Activated B cell treated with CpG ODN at 0.5 μM for 24 hours (primary cell): Measurements from ENCODE around the gene FN3KRP. TPM values are rescaled to one million over a fixed set of nuclear protein-coding genes. Genes with fewer than 3 reads are reported as not detected.

Source experiments
- ATAC-seq: fragments of 200-7000 bp; cut with Tn5 transposase; one replicate; pipeline ENCODE4 v1.10.0; 2021; ENCODE audit warnings: low read depth, mild to moderate bottlenecking, moderate library complexity
- CTCF ChIA-PET: fragments of 350-600 bp; sonication (Branson Sonifier 250); formaldehyde crosslinking; loops from one replicate; lab custom pipeline; 2021; ENCODE audit warnings: antibody characterized with exemption; lab: Charles Lee
- POLR2A ChIA-PET: fragments of 350-600 bp; sonication (Branson Sonifier 250); formaldehyde crosslinking; loops from one replicate; lab custom pipeline; 2021; ENCODE audit warnings: antibody characterized with exemption; lab: Charles Lee
- DNase-seq: peaks from one replicate; pipeline ENCODE4 v3.0.0; 2022
- H3K27ac Mint-ChIP-seq: one replicate; pipeline ENCODE4 v1.8.0; 2020; ENCODE audit warnings: mixed read lengths
- H3K27me3 Mint-ChIP-seq: one replicate; pipeline ENCODE4 v1.8.0; 2021; ENCODE audit warnings: mixed read lengths
- H3K36me3 Mint-ChIP-seq: one replicate; pipeline ENCODE4 v1.8.0; 2021; ENCODE audit warnings: low read depth, mixed read lengths
- H3K4me1 Mint-ChIP-seq: one replicate; pipeline ENCODE4 v1.8.0; 2021; ENCODE audit warnings: mixed read lengths
- H3K4me3 Mint-ChIP-seq: one replicate; pipeline ENCODE4 v1.8.0; 2020; ENCODE audit warnings: mild to moderate bottlenecking, mixed read lengths
- H3K9me3 Mint-ChIP-seq: one replicate; pipeline ENCODE4 v1.8.0; 2020; ENCODE audit warnings: mixed read lengths
- CTCF ChIP-seq: fragments of 200-600 bp; IDR thresholded peaks from one replicate; pipeline ENCODE4 v1.8.0; 2022; ENCODE audit warnings: antibody characterized with exemption, mild to moderate bottlenecking
- intact Hi-C: fragments of 100-400 bp; cut with micrococcal nuclease; formaldehyde crosslinking; loops from one replicate; pipeline ENCODE4 v1.15.1; 2024
- total RNA-seq: library from RNA; stranded (reverse); gene quantifications from 2 replicates; pipeline ENCODE4 v1.2.3, GENCODE V29; 2022

The FN3KRP gene
- total RNA-seq, 1 donor from 2014 or later: 28.5 TPM

- Mint-ChIP-seq H3K4me3 (no peak overlapping the region), H3K27ac (no peak overlapping the region), H3K36me3 (peaks cover 43% of the 10 kb centered on the region), H3K9me3 (no peaks in the 10 kb centered on the region), H3K27me3 (no peaks in the 10 kb centered on the region), H3K4me1 (peaks cover 22% of the 10 kb centered on the region)
- CTCF ChIA-PET: interaction anchor here (0.7 kb wide), 1 partner anchor 56 kb away, joined by 4 read pairs; no protein-coding TSS in a partner anchor
- no peak for TF ChIP-seq CTCF
- intact Hi-C loops: no loop called here
- POLR2A ChIA-PET: interaction anchor here (0.6 kb wide), 1 partner anchor 8 kb away, joined by 4 read pairs; no protein-coding TSS in a partner anchor
- DNase-seq (no peak), ATAC-seq (no peak)
These were observed 2.6 kb downstream of the FN3KRP start for GRCh38 chr17:82718986-82719685.

DNA sequence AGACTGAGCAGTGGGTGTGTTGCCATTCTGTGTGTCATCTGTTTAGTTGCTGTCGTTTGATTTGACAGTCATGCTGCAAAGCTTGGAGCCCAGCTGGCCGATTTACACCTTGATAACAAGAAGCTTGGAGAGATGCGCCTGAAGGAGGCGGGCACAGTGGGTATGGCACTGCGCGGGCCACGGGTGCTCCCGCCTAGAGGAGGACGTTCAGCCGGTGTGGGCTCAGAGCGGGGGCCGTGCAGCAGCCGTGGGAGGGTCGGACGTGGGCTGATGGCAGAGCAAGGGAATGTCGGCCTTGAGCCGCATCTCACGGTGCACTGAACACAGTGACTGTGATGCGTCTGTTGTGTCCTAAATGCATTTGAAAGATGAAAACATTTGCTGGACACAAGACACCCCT is 3.7 kb downstream of the FN3KRP start:
- CTCF ChIA-PET: interaction anchor here (0.7 kb wide), 1 partner anchor 55 kb away, joined by 4 read pairs; no protein-coding TSS in a partner anchor
- H3K4me1 Mint-ChIP-seq: peaks cover 22% of the 10 kb centered on the region
- no peak overlapping the region for H3K4me3 Mint-ChIP-seq
- H3K9me3 Mint-ChIP-seq: no peaks in the 10 kb centered on the region
- H3K27ac Mint-ChIP-seq: no peak overlapping the region
- POLR2A ChIA-PET: no interaction called here
- intact Hi-C loops: no loop called here
- TF ChIP-seq CTCF: no peak
- ATAC-seq: no peak
- DNase-seq: no peak
- H3K36me3 Mint-ChIP-seq: peaks cover 44% of the 10 kb centered on the region
- no peaks in the 10 kb centered on the region for H3K27me3 Mint-ChIP-seq

DNA sequence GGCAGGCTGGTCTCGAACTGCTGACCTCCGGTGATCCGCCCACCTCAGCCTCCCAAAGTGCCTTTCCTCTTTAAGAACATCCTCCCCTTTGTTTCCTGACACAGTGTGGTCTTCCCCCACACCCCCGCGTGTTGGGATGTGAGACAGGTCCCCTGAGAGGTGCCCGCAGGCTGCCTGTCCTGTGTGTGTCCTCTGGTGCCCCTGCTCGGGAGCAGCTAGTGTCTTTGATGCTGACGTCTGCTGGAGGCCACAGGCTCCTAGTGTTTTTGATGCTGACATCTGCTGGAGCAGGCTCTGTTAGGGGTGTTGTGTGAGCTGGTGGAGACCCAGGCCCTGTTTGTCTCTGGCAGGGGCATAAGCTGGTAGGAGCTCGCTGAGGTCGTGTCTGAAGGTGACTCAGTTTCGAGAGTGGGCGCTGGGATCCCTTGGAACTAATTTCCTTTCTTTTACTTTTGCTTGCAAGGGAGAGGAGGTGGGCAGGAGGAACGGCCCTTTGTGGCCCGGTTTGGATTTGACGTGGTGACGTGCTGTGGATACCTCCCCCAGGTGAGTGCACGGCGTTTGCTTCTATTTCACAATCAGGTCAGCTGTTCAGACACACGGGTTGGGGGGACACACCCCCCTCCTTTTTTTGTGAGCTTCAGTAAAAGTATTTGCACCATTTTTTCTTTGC is 6.0 kb downstream of the FN3KRP start:
- ATAC-seq (no peak), DNase-seq (no peak)
- no peak overlapping the region for H3K4me3 Mint-ChIP-seq
- no peaks in the 10 kb centered on the region for H3K9me3 Mint-ChIP-seq
- peaks cover 10% of the 10 kb centered on the region for H3K4me1 Mint-ChIP-seq
- no peaks in the 10 kb centered on the region for H3K27me3 Mint-ChIP-seq
- H3K36me3 Mint-ChIP-seq: peaks cover 57% of the 10 kb centered on the region
- intact Hi-C loops: no loop called here
- no peak overlapping the region for H3K27ac Mint-ChIP-seq
- ChIA-PET POLR2A (no interaction called here), CTCF (no interaction called here)
- no peak for TF ChIP-seq CTCF

DNA sequence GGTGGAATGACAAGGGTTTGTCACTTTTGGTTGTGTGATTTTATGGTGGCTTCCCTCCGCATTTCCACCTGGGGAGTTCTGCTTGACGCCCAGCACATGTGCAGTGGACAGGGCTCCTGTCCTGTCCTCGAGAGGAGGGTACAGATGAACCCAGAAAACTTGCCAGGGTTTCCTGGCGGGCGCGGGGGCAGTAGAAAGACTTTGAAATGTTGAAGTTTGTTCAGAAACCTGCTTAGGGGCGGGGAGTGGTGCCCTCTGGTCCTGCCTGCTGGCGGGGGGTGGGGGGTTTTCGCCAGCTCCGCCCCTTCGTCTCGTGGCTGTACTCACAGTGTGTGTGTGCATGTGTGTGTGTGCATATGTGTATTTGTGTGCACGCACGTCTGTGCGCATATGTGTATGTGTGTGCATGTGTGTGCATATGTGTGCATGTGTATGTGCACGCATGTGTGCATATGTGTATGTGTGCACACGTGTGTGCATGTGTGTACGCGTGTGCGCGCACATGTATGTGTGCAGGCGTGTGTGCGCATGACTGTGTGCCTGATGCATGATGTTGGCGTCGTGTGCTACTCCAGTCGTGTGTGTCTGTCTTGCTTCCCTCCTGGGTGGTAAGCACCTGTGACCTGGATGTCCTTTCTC is 6.8 kb downstream of the FN3KRP start:
- intact Hi-C loops: no loop called here
- Mint-ChIP-seq H3K9me3 (no peaks in the 10 kb centered on the region), H3K36me3 (peaks cover 60% of the 10 kb centered on the region), H3K27me3 (no peaks in the 10 kb centered on the region), H3K27ac (no peak overlapping the region), H3K4me1 (peaks cover 2% of the 10 kb centered on the region), H3K4me3 (no peak overlapping the region)
- no peak for DNase-seq
- ChIA-PET CTCF (no interaction called here), POLR2A (no interaction called here)
- TF ChIP-seq CTCF: no peak
- ATAC-seq: no peak

GRCh38 chr17:82726427-82726826 is 9.9 kb downstream of the FN3KRP start:
- ChIA-PET POLR2A (no interaction called here), CTCF (no interaction called here)
- Mint-ChIP-seq H3K4me3 (no peak overlapping the region), H3K9me3 (no peaks in the 10 kb centered on the region), H3K27ac (no peak overlapping the region), H3K36me3 (peaks cover 56% of the 10 kb centered on the region), H3K4me1 (no peaks in the 10 kb centered on the region), H3K27me3 (no peaks in the 10 kb centered on the region)
- intact Hi-C loops: no loop called here
- no peak for TF ChIP-seq CTCF
- ATAC-seq (no peak), DNase-seq (no peak)
